ENCODE measurements around the gene EMC10. TPM values are rescaled to one million over a fixed set of nuclear protein-coding genes. Genes with fewer than 3 reads are reported as not detected.

EMC10 gene
- total RNA-seq, 1 donor from 2014 or later: 98.8 TPM

DNA sequence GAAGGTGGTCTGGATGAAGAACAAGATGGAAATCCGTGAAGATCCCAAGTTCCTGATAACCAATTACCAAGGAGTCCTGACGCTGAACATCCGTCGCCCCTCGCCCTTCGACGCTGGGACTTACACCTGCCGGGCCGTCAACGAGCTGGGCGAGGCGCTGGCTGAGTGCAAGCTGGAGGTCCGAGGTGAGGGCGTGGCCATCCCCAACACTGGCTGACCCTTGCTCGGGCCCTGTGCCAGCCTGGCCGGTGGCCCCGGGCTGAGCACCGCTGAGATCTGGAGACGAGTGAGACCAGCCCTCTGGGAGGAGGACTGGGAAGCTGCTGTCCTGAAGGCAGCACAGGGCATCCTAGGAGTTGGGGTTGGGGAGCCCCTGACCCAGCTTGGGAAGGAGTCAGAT is 12.0 kb upstream of the EMC10 start:
- H3K27me3 Mint-ChIP-seq (ENCODE audit: unreplicated experiment): peaks cover 5% of the 10 kb centered on the region
- H3K36me3 Mint-ChIP-seq (ENCODE audit: unreplicated experiment): no peaks in the 10 kb centered on the region
- no peaks in the 10 kb centered on the region for H3K4me1 Mint-ChIP-seq (ENCODE audit: low read depth, unreplicated experiment)
- peaks cover 9% of the 10 kb centered on the region for H3K9me3 Mint-ChIP-seq (ENCODE audit: unreplicated experiment)
- no peak overlapping the region for H3K4me3 Mint-ChIP-seq (ENCODE audit: unreplicated experiment)
- no peak overlapping the region for H3K27ac Mint-ChIP-seq (ENCODE audit: unreplicated experiment)
- TF ChIP-seq, protein P1, sequence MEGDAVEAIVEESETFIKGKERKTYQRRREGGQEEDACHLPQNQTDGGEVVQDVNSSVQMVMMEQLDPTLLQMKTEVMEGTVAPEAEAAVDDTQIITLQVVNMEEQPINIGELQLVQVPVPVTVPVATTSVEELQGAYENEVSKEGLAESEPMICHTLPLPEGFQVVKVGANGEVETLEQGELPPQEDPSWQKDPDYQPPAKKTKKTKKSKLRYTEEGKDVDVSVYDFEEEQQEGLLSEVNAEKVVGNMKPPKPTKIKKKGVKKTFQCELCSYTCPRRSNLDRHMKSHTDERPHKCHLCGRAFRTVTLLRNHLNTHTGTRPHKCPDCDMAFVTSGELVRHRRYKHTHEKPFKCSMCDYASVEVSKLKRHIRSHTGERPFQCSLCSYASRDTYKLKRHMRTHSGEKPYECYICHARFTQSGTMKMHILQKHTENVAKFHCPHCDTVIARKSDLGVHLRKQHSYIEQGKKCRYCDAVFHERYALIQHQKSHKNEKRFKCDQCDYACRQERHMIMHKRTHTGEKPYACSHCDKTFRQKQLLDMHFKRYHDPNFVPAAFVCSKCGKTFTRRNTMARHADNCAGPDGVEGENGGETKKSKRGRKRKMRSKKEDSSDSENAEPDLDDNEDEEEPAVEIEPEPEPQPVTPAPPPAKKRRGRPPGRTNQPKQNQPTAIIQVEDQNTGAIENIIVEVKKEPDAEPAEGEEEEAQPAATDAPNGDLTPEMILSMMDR (IDR thresholded peaks at IDR 0.05; ENCODE audit: partially characterized antibody, unreplicated experiment): no peak
- DNase-seq: no peak

DNA sequence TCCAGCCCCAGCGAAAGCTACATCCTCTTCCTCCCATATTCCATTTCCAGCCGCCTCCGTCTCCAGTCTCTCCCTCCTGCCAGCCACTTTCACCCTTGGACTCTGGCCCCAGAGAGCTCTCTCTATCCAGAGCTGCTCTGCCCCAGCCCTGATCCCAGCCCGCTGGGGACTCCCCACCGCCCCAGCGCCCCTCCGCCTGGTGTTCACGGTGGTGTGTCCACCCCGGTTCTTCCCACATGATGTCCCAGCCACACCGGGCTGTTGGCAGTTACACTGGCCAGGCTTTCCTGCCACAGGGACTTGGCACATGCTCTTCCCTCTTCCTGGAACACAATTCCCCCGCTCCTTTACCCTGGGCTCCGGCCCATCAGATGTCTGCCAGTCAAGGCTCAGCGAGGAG is 11.3 kb upstream of the EMC10 start:
- Mint-ChIP-seq H3K9me3 (ENCODE audit: unreplicated experiment) (peaks cover 9% of the 10 kb centered on the region), H3K27ac (ENCODE audit: unreplicated experiment) (no peak overlapping the region), H3K27me3 (ENCODE audit: unreplicated experiment) (peaks cover 5% of the 10 kb centered on the region), H3K36me3 (ENCODE audit: unreplicated experiment) (no peaks in the 10 kb centered on the region), H3K4me3 (ENCODE audit: unreplicated experiment) (no peak overlapping the region), H3K4me1 (ENCODE audit: low read depth, unreplicated experiment) (no peaks in the 10 kb centered on the region)
- no peak for DNase-seq
- TF ChIP-seq, protein P1 (IDR thresholded peaks at IDR 0.05; ENCODE audit: partially characterized antibody, unreplicated experiment): no peak

DNA sequence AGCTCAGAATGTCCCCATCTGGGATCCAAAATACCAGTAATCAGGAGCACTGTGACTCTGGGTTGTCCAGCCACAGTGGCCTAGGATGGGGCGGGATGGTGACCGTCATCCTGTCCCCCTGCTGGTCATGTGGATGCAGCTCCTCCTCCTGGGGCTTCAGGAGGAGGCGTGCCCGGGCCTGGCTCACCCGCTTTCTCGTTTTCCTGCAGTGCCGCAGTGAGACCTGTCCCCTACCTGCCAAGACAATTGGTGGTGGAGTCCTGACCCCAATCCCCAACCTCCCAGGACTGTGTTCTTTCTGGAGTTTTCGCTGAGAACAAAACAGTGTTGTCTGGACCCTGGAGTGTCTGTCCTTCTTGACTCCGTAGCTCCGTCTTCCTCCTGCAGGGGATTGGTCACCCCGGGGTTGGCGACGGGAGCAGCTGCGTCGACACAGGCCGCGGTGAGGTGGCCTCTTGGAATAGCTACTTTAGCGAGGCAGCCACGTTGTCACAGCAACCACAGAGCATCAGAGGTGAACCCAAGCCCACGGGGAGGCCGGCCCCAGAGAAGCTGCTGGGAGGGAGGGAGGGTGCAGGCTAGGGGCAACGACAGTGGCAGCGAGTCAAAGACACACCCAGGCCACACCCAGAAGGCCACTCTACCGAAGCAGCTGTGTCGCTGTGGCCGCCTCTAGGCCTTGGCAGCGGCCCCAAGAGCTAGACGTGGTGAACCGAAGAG is 10.2 kb upstream of the EMC10 start:
- peak; percentile 71 for DNase-seq
- Mint-ChIP-seq H3K4me1 (ENCODE audit: low read depth, unreplicated experiment) (no peaks in the 10 kb centered on the region), H3K9me3 (ENCODE audit: unreplicated experiment) (peaks cover 9% of the 10 kb centered on the region), H3K27ac (ENCODE audit: unreplicated experiment) (no peak overlapping the region), H3K27me3 (ENCODE audit: unreplicated experiment) (peaks cover 5% of the 10 kb centered on the region), H3K36me3 (ENCODE audit: unreplicated experiment) (no peaks in the 10 kb centered on the region), H3K4me3 (ENCODE audit: unreplicated experiment) (no peak overlapping the region)
- TF ChIP-seq, protein P1 (IDR thresholded peaks at IDR 0.05; ENCODE audit: partially characterized antibody, unreplicated experiment): peak; percentile 70

- Mint-ChIP-seq H3K27ac (ENCODE audit: unreplicated experiment) (no peak overlapping the region), H3K9me3 (ENCODE audit: unreplicated experiment) (peaks cover 7% of the 10 kb centered on the region)
These were observed 9.6 kb upstream of the EMC10 start for GRCh38 chr19:50466706-50467039.

DNA sequence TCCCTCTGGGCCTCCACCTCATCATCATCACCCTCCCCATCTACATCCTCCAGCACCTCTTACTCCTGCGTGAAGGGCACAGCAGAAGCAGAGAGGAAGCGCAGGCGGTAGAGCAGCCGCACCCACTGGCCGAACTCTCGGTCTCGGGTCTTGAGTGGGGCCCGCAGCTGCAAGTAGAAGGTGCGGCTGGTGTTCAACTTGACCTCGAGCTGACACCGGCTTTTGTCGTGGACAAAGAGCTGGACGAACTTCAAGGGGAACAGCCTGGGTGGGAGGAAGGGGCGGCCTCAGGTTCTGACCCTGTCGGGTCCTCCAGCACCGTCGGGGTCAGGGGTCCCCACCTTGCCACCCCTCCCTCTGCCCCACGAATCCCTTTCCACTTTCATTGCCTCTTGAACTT is 8.7 kb upstream of the EMC10 start:
- Mint-ChIP-seq H3K9me3 (ENCODE audit: unreplicated experiment) (peaks cover 6% of the 10 kb centered on the region), H3K4me3 (ENCODE audit: unreplicated experiment) (no peak overlapping the region), H3K36me3 (ENCODE audit: unreplicated experiment) (no peaks in the 10 kb centered on the region), H3K4me1 (ENCODE audit: low read depth, unreplicated experiment) (no peaks in the 10 kb centered on the region), H3K27ac (ENCODE audit: unreplicated experiment) (no peak overlapping the region), H3K27me3 (ENCODE audit: unreplicated experiment) (peaks cover 3% of the 10 kb centered on the region)
- TF ChIP-seq, protein P1 (IDR thresholded peaks at IDR 0.05; ENCODE audit: partially characterized antibody, unreplicated experiment): no peak
- no peak for DNase-seq

More at GRCh38 chr19:50466706-50467039, 9.6 kb upstream of the EMC10 start:
- H3K4me3 Mint-ChIP-seq (ENCODE audit: unreplicated experiment): no peak overlapping the region
- DNase-seq: no peak
- TF ChIP-seq, protein P1 (IDR thresholded peaks at IDR 0.05; ENCODE audit: partially characterized antibody, unreplicated experiment): no peak
- no peaks in the 10 kb centered on the region for H3K36me3 Mint-ChIP-seq (ENCODE audit: unreplicated experiment)
- H3K27me3 Mint-ChIP-seq (ENCODE audit: unreplicated experiment): peaks cover 3% of the 10 kb centered on the region
- no peaks in the 10 kb centered on the region for H3K4me1 Mint-ChIP-seq (ENCODE audit: low read depth, unreplicated experiment)

All from glutamatergic neuron (in vitro differentiated cells).